Activated T-helper 9 cell treated with anti-CD3 and anti-CD28 coated beads, Interleukin-2, amount 50 U/mL, for 16 hours (primary cell): ENCODE measurements around the gene KIAA1217.

Experiments used
- DNase-seq: peaks from one replicate; pipeline ENCODE4 v3.0.0-alpha.2; 2020; ENCODE audit warnings: low read depth

The KIAA1217 gene

DNA sequence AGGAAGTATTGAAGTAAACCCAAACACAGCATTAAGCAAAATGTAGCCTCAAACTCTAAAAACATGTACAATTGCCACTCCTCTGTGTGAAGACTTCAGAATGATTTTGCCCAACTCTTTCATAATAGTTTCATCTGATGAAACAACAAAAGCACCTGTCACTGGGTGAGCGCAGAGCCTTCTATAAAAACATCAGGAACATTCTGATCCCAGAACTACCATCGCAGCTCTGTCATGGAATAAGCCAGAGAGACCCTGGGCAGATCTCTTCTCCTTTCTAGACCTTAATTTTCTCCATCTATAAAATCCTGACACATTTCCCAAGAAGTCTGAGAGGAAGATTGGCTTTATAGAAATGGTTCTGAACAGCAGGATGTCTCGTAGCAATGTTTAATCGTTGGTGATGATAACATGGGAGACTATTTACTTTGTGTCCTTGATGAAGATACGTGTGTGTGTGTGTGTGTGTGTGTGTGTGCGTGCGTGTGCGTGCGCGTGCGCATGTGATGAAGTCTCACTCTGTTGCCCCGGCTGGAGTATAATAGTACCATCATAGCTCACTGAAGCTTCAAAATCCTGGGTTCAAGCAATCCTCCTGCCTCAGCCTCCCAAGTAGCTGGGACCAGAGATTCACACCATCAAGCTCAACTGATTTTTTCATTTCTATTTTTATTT lies 198.0 kb downstream of the KIAA1217 start:
- no peak for DNase-seq

DNA sequence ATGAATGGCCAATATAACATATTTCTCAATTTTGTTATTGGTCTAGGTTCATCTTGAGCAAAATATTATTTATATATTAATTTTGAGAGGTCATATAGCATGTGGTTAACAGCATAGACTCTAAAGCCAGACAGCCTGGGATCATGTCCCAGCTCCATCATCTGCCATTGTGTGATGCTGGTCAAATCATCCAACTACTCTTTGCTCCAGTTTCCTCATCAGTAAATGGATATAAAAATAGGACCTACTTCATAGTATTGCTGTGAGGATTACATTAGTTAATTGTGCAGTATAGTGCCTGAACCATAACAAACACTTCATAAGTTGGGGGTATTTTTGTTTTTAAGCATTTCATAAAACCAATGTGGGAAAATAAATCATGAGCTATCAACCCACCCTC lies 199.0 kb downstream of the KIAA1217 start:
- no peak for DNase-seq

DNA sequence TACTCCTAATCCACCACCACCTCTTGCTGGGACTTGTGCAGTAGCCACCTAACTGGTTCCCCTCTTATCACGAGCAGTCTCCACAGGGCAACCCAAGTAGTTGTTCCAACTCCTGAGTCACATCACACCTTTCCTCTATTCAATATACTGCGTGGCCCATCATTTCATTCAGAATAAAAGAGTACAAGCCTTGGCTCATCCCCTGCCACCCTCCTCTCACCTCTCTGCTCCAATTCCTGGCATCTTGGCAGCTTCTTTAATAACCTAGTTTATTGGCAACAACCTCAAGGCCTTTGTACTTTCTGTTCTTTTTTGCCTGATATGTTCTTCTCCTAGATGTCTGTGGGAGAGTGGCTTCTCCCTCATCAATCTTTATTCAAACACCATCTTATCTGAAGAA lies 199.4 kb downstream of the KIAA1217 start:
- DNase-seq = no peak

DNA sequence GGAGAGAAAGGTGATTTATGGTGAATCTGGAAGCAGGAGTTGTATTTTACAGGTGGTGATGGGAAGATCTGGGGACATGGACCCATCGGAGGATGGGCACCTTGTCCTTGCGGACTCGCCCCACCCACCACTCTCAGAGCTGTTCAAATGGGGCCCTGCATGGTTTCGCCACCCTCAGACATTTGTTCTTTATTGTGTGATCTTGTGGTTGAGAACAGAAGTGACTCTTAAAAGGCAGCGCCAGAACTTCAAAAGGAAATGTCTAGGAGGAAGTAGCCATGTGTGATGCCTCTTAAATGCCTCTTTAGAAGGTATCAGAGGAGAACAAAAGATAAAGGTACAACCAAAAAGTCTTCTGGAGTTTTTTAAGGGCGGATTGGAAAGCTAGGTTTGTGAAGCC lies 205.7 kb downstream of the KIAA1217 start:
- DNase-seq = no peak

DNA sequence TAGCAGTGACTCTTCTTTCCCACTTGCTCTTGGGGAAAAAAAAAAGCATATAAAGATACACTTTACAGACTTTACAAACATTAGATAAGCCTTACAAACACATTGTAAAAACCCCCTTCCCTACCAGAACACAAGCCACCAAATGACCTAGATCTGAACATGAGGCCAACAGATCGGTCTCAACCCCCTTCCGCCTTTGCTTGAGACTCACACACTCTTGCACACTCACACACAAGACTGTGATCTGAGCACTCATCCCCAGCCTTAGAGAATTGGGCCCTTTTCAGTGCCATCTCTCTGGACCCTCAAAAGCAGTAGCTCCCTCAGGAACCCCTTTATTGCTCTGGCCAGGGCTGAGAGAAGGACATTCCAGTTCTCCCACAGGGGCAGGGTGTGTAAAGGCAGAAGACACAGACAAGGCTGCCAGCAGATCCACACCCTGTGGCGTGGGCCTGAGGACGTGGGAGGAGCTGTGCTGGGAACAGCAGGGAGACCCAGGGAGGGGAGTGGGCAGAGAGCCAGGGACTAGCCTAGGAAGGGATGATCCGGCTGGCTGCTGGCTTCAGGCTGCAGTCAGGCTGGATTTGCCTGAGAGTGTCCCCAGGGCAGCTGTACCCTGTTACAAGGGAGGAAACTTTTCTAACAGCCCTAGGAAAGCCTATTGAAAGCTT lies 206.7 kb downstream of the KIAA1217 start:
- no peak for DNase-seq

DNA sequence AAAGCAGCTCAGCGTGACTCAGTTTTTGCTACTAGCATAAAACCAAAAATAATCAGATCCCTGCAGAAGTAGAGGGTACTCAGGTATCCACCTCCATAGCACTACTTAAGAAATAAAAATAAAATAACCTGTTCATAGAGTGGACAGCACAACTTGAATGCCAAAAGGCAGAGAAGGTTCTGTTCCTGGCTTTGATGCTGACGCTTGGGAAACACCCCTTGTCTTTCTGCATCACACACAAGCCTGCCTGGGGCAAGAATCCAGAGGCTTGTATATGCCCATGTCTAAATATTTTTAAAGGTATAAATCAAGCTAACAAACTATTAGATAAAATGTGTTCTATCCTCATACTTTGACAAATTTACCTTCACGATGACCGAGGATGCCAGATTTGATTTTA lies 207.3 kb downstream of the KIAA1217 start:
- DNase-seq = no peak

GRCh38 chr10:24417053-24417452 lies 208.1 kb downstream of the KIAA1217 start:
- DNase-seq = no peak

DNA sequence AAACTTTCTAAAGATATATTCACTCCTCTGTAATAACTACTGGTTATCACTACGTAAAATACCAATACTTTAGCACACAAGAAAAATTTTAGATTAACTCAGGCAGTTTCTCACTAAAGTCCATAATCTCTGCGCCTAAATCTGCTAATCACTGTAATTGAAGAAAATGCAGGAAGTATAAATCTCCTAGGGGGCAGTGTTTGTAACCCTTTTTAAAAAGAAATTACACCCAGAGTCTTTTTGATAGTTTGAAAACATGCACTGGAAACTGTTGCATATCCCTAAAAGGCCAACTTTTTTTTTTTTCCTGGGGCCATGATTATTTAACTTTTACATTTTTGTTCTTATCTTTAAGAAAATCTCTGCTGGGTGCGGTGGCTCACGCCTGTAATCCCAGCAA lies 209.6 kb downstream of the KIAA1217 start:
- no peak for DNase-seq

DNA sequence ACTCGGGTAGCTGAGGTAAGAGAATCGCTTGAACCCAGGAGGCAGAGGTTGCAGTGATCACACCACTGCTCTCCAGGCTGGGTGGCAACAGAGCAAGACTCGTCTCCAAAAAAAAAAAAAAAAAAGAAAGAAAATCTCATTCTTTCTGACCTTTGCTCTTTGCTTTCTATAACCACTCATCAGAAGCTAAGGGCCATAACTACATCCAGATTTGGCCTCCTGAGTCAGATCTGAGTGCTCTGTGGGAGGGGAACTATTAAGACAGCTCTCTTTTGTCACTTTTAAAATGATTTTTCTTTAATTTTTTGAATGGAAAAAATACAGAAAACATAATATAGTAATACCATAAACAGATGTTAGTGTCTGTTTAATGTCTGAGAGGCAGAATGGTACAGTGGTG lies 210.1 kb downstream of the KIAA1217 start:
- no peak for DNase-seq

- DNase-seq = no peak
Observed at GRCh38 chr10:24425151-24425550, 216.2 kb downstream of the KIAA1217 start.

DNA sequence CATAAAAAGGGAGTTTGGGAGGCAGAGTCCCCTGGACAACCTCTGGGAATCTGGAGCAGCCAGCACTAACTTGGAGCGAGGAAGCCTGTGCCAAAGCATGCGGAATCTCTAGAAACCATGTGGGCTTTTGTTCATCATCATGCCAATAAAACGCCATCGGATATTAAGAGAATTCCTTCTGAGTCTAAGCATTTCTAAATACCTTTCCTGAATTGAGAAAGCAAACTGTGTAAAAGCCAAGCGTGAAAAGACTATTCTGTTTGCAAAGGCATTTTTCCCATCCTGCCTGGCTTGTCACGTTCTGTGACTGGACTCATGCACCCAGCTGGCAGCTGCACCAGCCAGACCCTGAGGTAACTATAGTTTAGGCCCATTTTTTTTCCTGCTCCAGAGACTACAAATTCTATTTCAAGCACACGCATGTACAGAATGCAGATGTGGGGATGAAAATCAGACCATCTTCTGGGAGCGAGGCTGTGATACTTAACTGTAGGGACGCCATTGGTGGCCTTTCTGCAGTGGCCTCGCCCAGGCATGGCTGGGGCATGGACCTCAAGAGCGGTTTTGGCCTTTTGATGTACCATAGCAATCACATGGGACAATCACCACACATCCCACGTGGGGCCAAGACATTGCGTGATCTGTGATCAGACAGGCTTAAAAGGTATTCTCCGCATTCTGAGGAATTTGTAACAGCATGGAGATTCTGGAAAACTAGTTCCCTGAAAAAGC lies 218.9 kb downstream of the KIAA1217 start:
- DNase-seq = no peak

- DNase-seq = no peak
Observed at GRCh38 chr10:24428410-24428782, 219.5 kb downstream of the KIAA1217 start.

- no peak for DNase-seq
Observed at GRCh38 chr10:24430591-24430990, 221.7 kb downstream of the KIAA1217 start.

DNA sequence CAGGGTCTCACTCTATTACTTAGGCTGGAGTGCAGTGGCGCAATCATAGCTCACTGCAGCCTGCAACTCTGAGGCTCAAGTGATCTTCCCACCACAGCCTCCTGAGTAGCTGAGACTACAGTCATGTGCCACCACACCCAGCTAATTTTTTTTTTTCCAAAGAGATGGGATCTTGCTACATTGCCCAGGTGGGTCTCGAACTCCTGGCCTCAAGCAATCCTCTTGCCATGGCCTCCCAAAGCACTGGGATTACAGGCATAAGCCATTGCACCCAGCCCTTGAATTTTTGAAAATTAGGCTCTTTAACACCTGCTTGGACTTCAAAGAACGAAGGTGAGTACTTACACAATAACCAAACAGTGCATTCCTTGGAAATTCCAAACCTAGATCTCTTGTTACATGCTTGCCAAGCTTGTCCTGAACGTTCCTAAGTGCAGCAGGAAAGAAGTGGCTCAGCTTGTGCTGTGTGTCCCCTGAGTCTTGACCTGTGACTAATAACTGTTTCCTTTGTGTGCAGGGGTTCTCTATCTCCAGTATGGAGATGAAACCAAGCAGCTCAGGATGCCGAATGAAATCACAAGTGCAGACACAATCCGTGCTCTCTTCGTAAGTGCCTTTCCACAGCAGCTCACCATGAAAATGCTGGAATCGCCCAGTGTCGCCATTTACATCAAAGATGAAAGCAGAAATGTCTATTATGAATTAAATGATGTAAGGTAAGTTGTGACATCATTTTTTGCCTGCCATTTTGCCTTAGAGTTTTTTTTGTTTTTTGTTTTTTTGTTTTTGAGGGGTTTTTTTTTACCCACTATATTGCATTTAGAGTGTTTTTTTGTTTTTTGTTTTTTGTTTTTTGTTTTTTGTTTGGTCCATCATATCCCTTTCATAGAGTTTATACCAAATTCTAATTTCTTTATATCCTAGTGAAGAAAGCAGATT lies 223.8 kb downstream of the KIAA1217 start:
- no peak for DNase-seq

DNA sequence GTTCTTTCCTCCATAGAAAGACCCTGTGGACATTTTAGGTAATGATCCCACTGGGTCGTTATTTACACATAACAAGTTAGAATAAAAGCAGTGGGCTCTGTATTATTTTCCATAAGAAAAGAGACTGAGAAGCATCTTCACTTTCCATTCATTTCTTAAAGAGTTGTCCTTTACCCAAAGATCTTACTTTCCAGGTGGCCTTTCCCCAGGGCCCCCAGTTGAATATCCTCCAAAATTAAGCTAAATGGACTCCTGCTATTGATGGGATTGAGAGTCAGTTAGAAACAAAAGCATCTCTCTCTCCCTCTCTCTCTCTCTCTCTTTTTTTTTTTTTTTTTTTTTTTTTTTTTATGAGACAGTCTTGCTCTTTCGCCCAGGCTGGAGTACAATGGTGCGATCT lies 224.8 kb downstream of the KIAA1217 start:
- DNase-seq = no peak

DNA sequence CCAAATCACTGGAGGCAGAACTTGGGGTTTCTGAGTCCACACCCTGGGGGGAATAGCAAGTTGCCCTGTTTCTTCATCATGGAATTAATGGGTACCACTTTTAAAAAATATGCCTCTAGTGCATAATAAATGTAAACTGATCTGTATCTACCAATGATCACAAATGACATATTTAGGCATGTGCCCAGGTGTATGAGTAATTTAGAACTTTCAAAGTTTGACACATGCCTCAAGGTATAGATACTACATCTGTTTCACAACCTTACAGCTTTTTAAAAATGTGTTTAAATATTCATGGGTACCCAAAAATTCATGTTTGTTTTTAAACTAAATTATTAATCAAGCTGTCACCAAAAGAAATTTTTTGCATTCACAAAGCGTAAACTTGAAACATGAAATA lies 226.0 kb downstream of the KIAA1217 start:
- no peak for DNase-seq

DNA sequence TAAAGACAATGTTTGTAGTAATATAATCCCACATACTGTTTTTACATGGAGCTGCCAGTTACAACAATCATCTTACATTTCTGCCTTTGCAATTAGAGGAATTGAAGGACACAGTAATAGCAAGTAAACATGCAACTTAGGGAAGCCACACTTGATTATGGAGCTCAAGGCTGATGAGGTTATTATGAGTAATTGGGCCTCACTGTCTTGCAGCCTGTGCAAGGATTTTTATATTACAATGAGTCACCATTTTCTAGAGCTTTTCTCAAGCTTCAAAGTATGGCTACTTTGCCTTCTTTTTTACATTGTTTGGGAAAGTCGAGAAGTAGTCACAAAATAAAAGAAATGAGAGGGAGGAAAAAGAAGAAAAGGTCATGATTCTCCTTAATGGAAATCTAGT lies 226.4 kb downstream of the KIAA1217 start:
- no peak for DNase-seq

GRCh38 chr10:24437302-24437701 lies 228.4 kb downstream of the KIAA1217 start:
- DNase-seq = no peak

GRCh38 chr10:24438800-24439199 lies 229.9 kb downstream of the KIAA1217 start:
- DNase-seq = no peak

GRCh38 chr10:24439935-24440334 lies 231.0 kb downstream of the KIAA1217 start:
- DNase-seq = no peak

DNA sequence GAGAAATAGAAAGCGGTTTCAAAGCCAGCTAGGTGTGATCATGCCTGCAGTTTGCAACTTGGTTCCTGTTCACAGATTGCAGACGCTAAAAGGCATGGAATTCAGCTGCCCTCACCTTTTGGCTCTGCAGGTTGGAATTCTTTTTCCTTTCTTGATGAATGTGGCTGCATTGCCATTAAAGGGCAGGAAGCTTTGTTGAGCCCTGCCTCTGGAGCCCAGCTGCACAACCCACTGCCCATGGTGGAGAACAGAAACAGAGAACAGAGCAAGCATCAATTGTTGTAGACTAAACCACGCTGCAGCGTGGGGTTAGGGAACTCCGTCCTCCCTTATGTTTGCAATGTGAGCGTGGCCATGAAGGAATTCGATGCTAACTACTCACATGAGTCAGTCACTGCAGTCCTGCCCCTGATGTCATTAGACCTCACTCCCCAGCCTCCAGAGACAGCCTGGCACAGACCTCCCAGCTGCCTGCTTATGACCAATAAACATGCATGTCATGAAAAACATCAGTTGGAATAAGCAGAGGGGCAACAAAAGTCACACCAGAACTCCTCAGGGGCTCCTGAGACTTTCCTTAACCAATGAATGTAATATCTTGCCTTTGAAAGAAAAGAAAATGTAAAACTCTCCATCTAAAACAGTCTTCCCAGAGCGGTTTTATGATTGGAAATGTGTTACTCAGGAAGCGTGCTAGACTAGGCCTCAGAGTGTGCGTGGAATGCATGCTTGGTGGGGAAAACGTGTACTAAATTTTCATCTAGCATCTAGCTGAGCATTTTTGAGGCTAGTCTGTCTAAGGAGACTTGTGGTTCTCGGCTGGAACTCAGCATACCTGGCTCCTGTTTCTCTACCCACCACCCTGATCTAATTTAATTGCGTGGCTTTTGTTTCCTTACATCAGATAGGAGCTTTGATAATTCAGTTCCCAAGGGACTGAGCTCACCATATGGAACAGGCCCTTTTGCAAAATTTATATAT lies 232.2 kb downstream of the KIAA1217 start:
- DNase-seq = no peak
